ENCODE measurements around the gene OR6B2.

Gene OR6B2

GRCh38 chr2:240037358-240037757, 7.1 kb upstream of the OR6B2 start:
- no peak for DNase-seq

GRCh38 chr2:240033330-240033678, 3.1 kb upstream of the OR6B2 start:
- DNase-seq = no peak

- DNase-seq = no peak
Measured at GRCh38 chr2:240032406-240033329, 2.4 kb upstream of the OR6B2 start.

GRCh38 chr2:240024766-240025165, 5.5 kb downstream of the OR6B2 start:
- peak; percentile 48 for DNase-seq

- no peak for DNase-seq
Measured at GRCh38 chr2:240023792-240024191, 6.4 kb downstream of the OR6B2 start.

GRCh38 chr2:240021488-240022104, 8.6 kb downstream of the OR6B2 start:
- DNase-seq = peak; percentile 58

GRCh38 chr2:240018071-240018750, 12.0 kb downstream of the OR6B2 start:
- DNase-seq = no peak

GRCh38 chr2:240014327-240014726, 15.9 kb downstream of the OR6B2 start:
- no peak for DNase-seq

- no peak for DNase-seq
Measured at GRCh38 chr2:240013343-240013742, 16.9 kb downstream of the OR6B2 start.

- DNase-seq = no peak
Measured at GRCh38 chr2:240002983-240003382, 27.2 kb downstream of the OR6B2 start.

- no peak for DNase-seq
Measured at GRCh38 chr2:240000671-240001070, 29.6 kb downstream of the OR6B2 start.

GRCh38 chr2:239997686-239998409, 32.4 kb downstream of the OR6B2 start:
- no peak for DNase-seq

GRCh38 chr2:239994086-239994485, 36.1 kb downstream of the OR6B2 start:
- DNase-seq = no peak

- no peak for DNase-seq
Measured at GRCh38 chr2:239993291-239993690, 36.9 kb downstream of the OR6B2 start.

- peak; percentile 40 for DNase-seq
Measured at GRCh38 chr2:239991689-239992314, 38.4 kb downstream of the OR6B2 start.

GRCh38 chr2:239990966-239991365, 39.3 kb downstream of the OR6B2 start:
- peak; percentile 14 for DNase-seq

- no peak for DNase-seq
Measured at GRCh38 chr2:239985356-239985755, 44.9 kb downstream of the OR6B2 start.

- DNase-seq = no peak
Measured at GRCh38 chr2:239984421-239985194, 45.6 kb downstream of the OR6B2 start.

GRCh38 chr2:239983004-239983778, 47.0 kb downstream of the OR6B2 start:
- no peak for DNase-seq

All from retina (tissue), 1 donor.